Urinary bladder (tissue), 4 donors: Measurements from ENCODE around the gene EFCAB6. TPM values are rescaled to one million over a fixed set of nuclear protein-coding genes. Genes with fewer than 3 reads are reported as not detected.

ENCODE experiments used
- DNase-seq: peaks from one replicate; pipeline ENCODE4 v3.0.0-alpha.2; 2015; ENCODE audit errors: extremely low spot score
- H3K27ac ChIP-seq: one replicate; pipeline ENCODE4 v1.5.1; 2013; ENCODE audit warnings: low read depth, mild to moderate bottlenecking, moderate library complexity
- H3K36me3 ChIP-seq: one replicate; pipeline ENCODE4 v1.6.1; 2013; ENCODE audit warnings: mild to moderate bottlenecking, moderate library complexity; ENCODE audit not compliant: insufficient read depth
- H3K4me1 ChIP-seq: one replicate; pipeline ENCODE4 v1.6.1; 2013; ENCODE audit warnings: mild to moderate bottlenecking, moderate library complexity; ENCODE audit not compliant: insufficient read depth
- H3K4me3 ChIP-seq: one replicate; pipeline ENCODE4 v1.5.1; 2013; ENCODE audit warnings: low read depth, low read length
- WGBS: extraction: QIAGEN DNeasy Blood & Tissue Kit; methylation state at CpG from one replicate; pipeline ENCODE4 v1.1.7; 2013; 5-methylcytosine and 5-hydroxymethylcytosine counted together
- polyA plus RNA-seq: library from polyadenylated mRNA; stranded (reverse); fragments of 200-250 nt; gene quantifications from one replicate; pipeline ENCODE4 v1.2.3, GENCODE V29; 2013
- total RNA-seq: library from RNA; depleted of rRNA; stranded (reverse); fragments of >200 nt; gene quantifications from one replicate; pipeline ENCODE4 v1.2.3, GENCODE V29; 2014
- donor health status: healthy with polysubstance abuse.
- donor health status: healthy.

Gene EFCAB6
- total and polyA plus RNA-seq, 2 donors: 0.71 to 3.2 TPM

DNA sequence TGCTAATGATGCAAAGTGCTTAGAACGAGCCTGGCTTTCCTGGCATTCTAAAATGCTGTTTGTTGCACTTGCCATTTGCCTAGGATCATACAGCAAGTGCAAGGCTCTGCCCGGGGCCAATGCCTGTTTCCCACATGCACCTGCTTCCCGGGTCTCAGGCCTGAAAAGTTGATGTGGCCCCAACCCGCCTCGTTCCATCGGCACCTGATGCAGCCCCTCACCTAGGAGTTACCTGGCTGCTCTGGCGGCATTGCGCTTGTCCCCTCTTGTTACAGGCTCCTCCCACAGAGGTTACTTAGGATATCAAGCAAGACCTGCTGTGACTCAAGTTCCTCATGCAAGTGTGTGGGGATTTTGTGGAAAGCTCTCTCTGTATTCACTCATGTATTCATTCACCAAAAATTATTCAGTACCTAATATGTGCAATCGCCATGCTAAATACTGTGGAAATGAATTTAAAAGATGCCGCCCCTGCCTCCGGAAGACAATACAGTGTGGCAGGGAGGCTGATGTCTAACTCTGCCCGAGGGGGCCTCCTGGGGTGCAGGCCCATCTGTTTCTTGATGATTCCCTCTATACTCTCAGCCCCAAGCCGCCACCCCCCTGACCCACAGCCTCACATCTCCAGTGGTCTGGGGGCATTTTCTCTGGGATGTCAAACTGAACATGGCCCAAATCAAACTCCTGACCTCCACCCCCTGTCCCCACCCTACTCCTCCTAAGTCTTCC lies 184.5 kb downstream of the EFCAB6 start:
- WGBS: 89% methylated on average over 13 of the region's 13 CpGs
- H3K27ac ChIP-seq: no peak overlapping the region
- DNase-seq: no peak

DNA sequence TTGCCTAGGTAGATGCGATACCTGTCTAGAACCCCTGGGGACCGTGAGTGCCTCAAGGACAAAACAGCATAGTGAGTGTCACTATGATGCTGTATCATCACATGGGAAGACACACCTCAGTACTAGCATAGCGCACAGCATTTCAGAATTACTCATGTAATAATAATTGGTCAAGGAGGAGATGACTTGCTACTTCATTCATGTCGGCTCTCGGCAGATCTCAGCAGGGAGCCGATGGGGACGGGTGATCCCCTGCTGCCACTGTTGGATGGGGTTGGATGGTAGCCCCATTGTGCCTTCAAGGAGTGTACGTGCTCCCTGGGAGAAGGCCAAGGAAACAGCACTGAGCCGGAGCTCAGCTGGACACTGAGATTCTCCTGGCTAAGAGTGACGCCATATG lies 186.9 kb downstream of the EFCAB6 start:
- 90% methylated on average over 10 of the region's 10 CpGs for WGBS

More for the DNA sequence above, 184.5 kb downstream of the EFCAB6 start:
- Histone ChIP-seq H3K36me3 (no peaks in the 10 kb centered on the region), H3K4me3 (no peak overlapping the region), H3K4me1 (no peaks in the 10 kb centered on the region)

DNA sequence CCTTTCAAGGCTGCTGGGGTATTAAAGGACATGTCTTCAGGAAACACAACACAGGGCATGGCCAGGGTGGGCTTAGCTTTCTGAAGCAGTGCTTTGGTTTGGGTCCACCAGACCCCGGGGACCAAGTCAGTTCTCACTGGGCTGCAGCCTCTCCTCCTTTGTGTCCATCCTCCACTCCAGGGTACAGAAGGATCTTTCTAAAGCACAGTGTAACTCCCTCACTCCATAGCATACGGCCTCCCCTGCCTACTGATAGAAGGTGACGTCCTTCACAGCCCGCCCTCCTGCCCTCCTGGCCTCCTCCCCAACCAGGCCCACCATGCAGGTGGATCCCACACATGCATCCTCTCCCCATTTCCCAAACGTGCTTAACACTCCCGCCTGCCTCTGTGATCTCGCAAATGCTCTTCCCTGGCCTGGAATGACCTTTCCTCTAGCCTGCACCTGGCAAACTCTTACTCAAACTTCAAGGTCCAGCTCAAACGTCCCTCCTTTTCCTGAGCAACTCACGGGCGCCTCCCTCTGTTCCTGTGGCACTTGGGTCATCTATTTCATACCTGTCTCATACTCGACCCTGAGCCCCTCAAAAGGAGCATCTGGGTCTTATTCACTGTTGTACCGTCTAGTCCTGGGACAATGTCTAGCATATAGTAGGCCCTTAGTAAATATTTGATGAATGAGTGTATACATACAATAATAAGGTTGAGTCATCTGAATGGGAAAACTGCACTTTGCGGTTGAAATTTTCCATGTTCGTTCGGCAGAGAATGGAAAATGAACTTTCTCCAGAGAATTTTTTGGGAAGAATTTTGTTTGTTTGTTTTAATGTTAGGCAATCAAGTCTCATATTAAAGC lies 187.7 kb downstream of the EFCAB6 start:
- no peak overlapping the region for H3K27ac ChIP-seq
- H3K36me3 ChIP-seq: no peaks in the 10 kb centered on the region
- no peak for DNase-seq
- H3K4me1 ChIP-seq: no peaks in the 10 kb centered on the region
- no peak overlapping the region for H3K4me3 ChIP-seq
- 86% methylated on average over 15 of the region's 15 CpGs for WGBS

More for the DNA sequence above, 186.9 kb downstream of the EFCAB6 start:
- Histone ChIP-seq H3K4me3 (no peak overlapping the region), H3K4me1 (no peaks in the 10 kb centered on the region), H3K36me3 (no peaks in the 10 kb centered on the region), H3K27ac (no peak overlapping the region)
- no peak for DNase-seq

DNA sequence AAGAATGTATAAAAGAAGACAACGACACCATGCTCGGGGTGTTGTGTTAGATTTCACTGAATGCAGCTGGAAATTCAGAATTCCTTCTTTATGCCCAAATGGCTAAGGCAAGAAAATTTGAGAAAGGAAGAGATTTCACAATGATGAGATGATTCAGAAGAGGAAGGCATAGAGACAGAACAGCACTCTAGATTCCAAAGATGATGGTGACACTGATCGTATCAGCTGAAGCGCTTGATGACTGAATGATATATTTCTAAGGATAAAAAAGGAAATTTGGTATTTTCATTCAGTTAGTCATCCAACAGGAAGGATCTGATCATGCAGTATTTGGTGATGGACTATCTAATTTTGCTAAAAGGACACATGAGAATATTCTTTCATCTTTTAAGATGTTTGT lies 189.2 kb downstream of the EFCAB6 start:
- H3K4me1 ChIP-seq: no peaks in the 10 kb centered on the region
- H3K27ac ChIP-seq: no peak overlapping the region
- H3K36me3 ChIP-seq: no peaks in the 10 kb centered on the region
- WGBS: 92% methylated on average over 4 of the region's 4 CpGs
- no peak for DNase-seq
- H3K4me3 ChIP-seq: no peak overlapping the region

DNA sequence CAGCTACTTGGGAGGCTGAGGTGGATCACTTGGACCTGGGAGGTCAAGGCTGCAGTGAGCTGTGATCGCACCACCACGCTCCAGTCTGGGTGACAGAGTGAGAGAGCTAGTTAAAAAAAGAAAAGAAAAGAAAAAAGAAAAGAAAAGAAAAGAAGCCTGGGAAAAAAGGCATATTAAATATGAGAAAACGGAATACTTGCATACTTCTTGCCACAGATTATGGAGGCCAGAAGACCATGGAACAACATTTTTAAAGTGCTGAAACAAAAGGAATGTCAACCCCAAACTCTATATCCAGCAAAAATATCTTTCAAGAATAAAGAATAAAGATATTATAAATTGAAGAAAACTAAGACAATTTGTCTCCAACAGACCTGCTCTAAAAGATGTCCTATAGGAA lies 191.9 kb downstream of the EFCAB6 start:
- no peak overlapping the region for H3K27ac ChIP-seq
- no peaks in the 10 kb centered on the region for H3K36me3 ChIP-seq
- H3K4me3 ChIP-seq: no peak overlapping the region
- H3K4me1 ChIP-seq: no peaks in the 10 kb centered on the region
- no peak for DNase-seq
- WGBS: 95% methylated on average over 3 of the region's 3 CpGs

DNA sequence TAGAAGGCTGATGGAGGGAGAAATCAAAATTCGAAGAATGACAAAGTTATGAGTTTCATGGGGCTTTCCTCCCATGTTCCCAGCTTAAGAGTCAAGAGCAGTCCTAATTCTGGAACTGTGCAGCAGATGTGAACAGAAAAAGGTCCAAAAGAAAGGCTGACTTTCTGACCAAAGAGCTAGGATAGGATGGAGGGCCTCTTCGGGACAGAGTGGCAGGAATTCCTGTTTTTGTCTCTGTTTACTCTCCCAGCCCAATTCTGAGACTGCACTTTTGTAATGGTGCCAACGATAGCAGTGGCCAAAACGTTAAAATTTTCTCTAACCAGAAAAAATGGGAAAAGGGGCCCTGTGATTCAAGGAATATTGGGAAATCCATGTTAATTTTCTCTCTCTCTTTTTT lies 193.6 kb downstream of the EFCAB6 start:
- no peak overlapping the region for H3K27ac ChIP-seq
- 68% methylated on average over 4 of the region's 4 CpGs for WGBS
- no peaks in the 10 kb centered on the region for H3K4me1 ChIP-seq
- H3K36me3 ChIP-seq: no peaks in the 10 kb centered on the region
- DNase-seq: no peak
- no peak overlapping the region for H3K4me3 ChIP-seq

DNA sequence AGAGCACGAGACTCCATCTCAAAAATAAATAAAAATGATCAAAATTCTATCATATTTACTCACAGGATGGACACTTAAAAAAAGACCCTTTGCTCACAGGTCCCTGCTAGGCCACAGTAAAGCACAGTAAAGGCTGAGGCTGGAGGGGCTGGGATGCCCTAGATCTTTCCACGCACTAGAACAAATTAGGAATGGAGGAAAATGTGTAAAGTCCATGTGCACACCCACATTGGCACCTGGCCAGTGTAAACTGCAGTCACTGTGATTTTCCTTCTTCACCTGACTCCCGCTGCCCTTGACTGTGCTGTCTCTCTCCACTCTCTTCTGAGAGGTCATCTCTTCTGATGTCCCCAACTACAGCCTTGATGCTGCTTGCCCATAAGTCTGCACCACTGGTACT lies 195.5 kb downstream of the EFCAB6 start:
- DNase-seq: no peak
- 79% methylated on average over 3 of the region's 3 CpGs for WGBS
- no peaks in the 10 kb centered on the region for H3K4me1 ChIP-seq
- H3K4me3 ChIP-seq: no peak overlapping the region
- no peaks in the 10 kb centered on the region for H3K36me3 ChIP-seq
- H3K27ac ChIP-seq: no peak overlapping the region

DNA sequence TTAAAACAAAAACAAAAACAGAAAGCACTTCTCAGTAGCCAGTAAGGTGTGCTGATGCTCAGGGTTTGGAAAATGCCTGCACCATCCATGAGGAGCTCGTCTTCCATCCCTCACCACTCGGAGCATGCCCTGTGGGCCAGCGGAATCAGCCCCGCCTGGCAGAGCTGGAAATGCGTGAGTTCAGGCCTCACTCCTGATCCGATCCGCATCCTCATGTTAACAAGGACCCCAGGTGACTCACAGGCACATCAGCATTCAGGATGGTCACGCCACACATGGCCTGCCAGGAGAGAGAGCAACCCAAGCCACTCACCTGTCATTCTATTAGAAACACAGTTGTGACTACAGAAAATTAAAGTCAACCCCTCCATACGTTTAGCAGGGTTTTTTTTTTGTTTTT lies 211.8 kb downstream of the EFCAB6 start:
- no peak overlapping the region for H3K27ac ChIP-seq
- H3K4me3 ChIP-seq: no peak overlapping the region
- H3K36me3 ChIP-seq: no peaks in the 10 kb centered on the region
- WGBS: 84% methylated on average over 9 of the region's 9 CpGs
- DNase-seq: no peak
- no peaks in the 10 kb centered on the region for H3K4me1 ChIP-seq

DNA sequence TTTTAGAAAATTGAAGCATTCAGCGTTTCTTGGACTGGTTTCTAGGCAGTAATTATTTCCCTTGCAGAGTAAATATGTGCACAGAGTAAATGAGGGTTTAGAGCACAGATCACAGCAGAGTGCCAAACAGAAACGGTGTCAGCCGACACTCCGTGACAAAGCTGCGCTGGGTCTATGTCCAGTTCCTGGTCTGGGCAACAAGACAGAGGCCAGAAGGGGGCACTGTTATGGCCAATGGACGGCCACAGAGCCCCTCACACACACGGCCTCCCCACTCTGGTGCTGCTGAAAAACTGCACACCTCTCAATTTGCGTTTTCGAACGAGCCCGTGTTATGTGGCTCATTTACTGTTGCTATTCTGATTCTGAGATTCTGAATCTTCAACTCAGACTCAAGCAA lies 219.6 kb downstream of the EFCAB6 start:
- no peaks in the 10 kb centered on the region for H3K36me3 ChIP-seq
- H3K4me3 ChIP-seq: no peak overlapping the region
- no peak overlapping the region for H3K27ac ChIP-seq
- 49% methylated on average over 11 of the region's 11 CpGs for WGBS
- no peak for DNase-seq
- H3K4me1 ChIP-seq: no peaks in the 10 kb centered on the region

DNA sequence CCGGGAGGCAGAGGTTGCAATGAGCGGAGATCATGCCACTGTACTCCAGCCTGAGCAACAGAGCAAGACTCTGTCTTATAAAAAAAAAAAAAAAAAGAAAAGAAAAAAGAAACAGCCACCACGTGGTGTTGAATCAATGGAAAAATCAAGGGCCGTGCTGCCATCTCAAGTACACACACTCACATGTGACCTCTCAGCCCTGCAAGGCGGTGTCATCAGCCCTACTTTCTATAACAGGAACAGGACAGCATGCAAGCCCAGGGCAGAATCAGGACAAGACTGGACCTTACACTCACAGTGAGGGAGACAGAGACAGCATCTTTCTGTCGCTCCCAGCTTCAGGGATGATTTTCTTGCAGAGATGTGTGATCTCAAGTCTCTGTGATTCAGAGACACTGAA lies 220.7 kb downstream of the EFCAB6 start:
- DNase-seq: no peak
- no peak overlapping the region for H3K4me3 ChIP-seq
- no peaks in the 10 kb centered on the region for H3K36me3 ChIP-seq
- no peaks in the 10 kb centered on the region for H3K4me1 ChIP-seq
- no peak overlapping the region for H3K27ac ChIP-seq
- WGBS: 80% methylated on average over 6 of the region's 6 CpGs

DNA sequence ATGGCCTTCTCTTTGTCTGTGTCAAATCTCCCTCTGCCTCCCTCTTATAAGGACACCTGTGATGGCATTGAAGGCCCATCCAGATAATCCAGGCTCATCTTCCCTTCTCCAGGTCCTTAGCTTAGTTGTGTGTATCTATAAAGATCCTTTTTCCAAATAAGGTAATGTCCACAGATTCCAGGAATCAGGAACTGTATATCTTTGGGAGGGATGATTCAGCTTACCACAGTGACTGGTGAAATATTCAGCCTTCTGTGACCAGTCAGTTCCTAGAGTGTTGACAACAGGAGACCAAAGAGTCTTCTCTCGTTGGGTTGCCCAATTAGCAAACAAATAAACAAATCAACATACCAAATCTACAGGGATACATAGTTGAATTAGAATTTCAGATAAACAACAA lies 224.5 kb downstream of the EFCAB6 start:
- 0% methylated on average over 1 of the region's 1 CpG for WGBS
- no peak overlapping the region for H3K27ac ChIP-seq
- H3K36me3 ChIP-seq: no peaks in the 10 kb centered on the region
- no peak for DNase-seq
- H3K4me3 ChIP-seq: no peak overlapping the region
- H3K4me1 ChIP-seq: no peaks in the 10 kb centered on the region

DNA sequence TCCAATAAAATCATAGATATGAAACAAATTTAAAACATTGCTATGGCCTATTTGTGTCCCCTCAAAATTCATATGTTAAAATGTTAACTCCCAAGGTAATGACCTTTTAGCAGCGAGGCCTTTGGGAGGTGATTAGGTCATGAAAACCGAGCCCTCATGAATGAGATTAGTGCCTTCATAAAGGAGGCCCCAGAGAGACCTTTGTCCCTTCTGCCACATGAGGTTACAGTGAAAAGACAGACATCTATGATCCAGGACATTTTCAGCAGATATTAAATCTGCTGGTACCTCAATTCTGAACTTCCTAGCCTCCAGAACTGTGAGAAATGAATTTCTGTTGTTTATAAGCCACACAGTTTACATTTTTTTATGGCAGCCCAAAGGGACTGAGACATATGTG lies 228.6 kb downstream of the EFCAB6 start:
- Histone ChIP-seq H3K36me3 (no peaks in the 10 kb centered on the region), H3K4me3 (no peak overlapping the region), H3K4me1 (no peaks in the 10 kb centered on the region), H3K27ac (no peak overlapping the region)
- WGBS: 66% methylated on average over 2 of the region's 2 CpGs
- no peak for DNase-seq

DNA sequence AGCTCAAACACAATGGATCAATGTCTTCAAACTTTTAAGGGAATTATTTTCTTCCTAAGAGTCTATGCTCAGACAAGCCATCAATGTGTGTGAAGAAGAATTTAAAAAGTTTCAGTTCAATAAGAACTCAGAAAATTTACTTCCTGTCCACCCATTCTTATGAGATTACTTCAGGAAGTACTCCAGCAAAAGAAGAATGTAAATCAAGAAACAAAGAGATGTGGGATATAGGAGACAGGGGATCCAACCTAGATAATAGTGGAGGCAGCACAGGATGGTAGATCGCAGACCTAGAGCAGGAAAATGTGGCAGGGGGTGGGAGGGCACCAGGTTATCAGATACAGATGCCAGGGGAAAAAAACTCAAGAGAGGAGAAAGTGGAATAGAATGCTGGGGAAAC lies 229.7 kb downstream of the EFCAB6 start:
- H3K36me3 ChIP-seq: no peaks in the 10 kb centered on the region
- H3K27ac ChIP-seq: no peak overlapping the region
- WGBS: 95% methylated on average over 1 of the region's 1 CpG
- no peak for DNase-seq
- H3K4me3 ChIP-seq: no peak overlapping the region
- H3K4me1 ChIP-seq: no peaks in the 10 kb centered on the region

DNA sequence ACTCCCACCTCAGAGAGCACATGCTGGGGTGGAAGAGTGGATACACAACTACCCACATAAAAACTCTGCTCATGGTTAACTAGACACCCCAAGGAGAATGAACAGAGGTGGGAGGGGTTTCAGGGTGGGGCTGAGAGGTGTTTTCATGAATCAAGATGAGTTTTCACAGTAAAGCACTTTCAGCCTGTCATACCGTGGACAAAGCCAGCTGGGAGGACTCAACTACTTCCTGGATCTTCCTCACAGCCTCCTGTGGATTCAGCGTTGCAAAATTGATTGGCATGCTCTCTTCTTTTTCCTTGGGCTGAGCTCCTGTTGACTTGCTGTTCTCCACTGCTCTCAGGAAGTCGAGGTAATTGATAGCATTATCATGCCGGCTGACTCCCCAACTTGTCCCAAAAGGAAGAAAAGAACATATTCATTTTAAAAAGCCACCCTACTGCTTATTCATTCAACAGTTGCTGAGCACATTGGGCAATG lies 231.8 kb downstream of the EFCAB6 start:
- DNase-seq: no peak
- Histone ChIP-seq H3K4me1 (no peaks in the 10 kb centered on the region), H3K27ac (no peak overlapping the region), H3K4me3 (no peak overlapping the region), H3K36me3 (no peaks in the 10 kb centered on the region)
- WGBS: 43% methylated on average over 4 of the region's 4 CpGs
